Natural killer cell (primary cell): ENCODE data around the gene FSTL4. TPM values are rescaled to one million over a fixed set of nuclear protein-coding genes. Genes with fewer than 3 reads are reported as not detected.
A peak's percentile ranks its signal among the peaks of the same experiment; 100 is the strongest.

ENCODE experiments used
- ATAC-seq, 3 donors: fragments of 150-1000 bp in 2 of 3; fragments of 200-7000 bp in 1 of 3; cut with Tn5 transposase; 1 replicate in 1 of 3; 2 replicates in 2 of 3; pipeline ENCODE4 v1.10.0; 2021; ENCODE audit warnings: mild to moderate bottlenecking in 2 of 3, moderate library complexity in 2 of 3
- DNase-seq, 2 donors: peaks; one replicate each; pipeline versions ENCODE4 v3.0.0 to v3.0.0-alpha.2; 2013 to 2021; ENCODE audit warnings: mixed read lengths in 1 of 2
- H3K27ac ChIP-seq: one replicate; pipeline ENCODE4 v1.5.1; 2013; ENCODE audit warnings: mild to moderate bottlenecking, low read length
- H3K27me3 ChIP-seq: one replicate; pipeline ENCODE4 v1.6.1; 2013; ENCODE audit warnings: low read length; ENCODE audit not compliant: control insufficient read depth, insufficient read depth
- H3K36me3 ChIP-seq: one replicate; pipeline ENCODE4 v1.6.1; 2013; ENCODE audit warnings: low read length; ENCODE audit not compliant: control insufficient read depth, insufficient read depth
- H3K4me1 ChIP-seq: one replicate; pipeline ENCODE4 v1.6.1; 2013; ENCODE audit warnings: low read length; ENCODE audit not compliant: control insufficient read depth, insufficient read depth
- H3K4me3 ChIP-seq: one replicate; pipeline ENCODE4 v1.5.1; 2013; ENCODE audit warnings: low read length
- H3K9me3 ChIP-seq: one replicate; pipeline ENCODE4 v1.6.1; 2013; ENCODE audit warnings: low read length; ENCODE audit not compliant: control insufficient read depth, insufficient read depth
- H3K27ac Mint-ChIP-seq, 2 donors: one replicate each; pipeline ENCODE4 v1.8.0; 2022; ENCODE audit warnings: mild to moderate bottlenecking in 2 of 2, mixed read lengths in 2 of 2, moderate library complexity in 1 of 2
- H3K27me3 Mint-ChIP-seq, 2 donors: one replicate each; pipeline ENCODE4 v1.8.0; 2022; ENCODE audit warnings: low read depth in 2 of 2, mixed read lengths in 2 of 2
- H3K36me3 Mint-ChIP-seq: one replicate; pipeline ENCODE4 v1.8.0; 2022; ENCODE audit warnings: mixed read lengths
- H3K4me1 Mint-ChIP-seq, 2 donors: one replicate each; pipeline ENCODE4 v1.8.0; 2022; ENCODE audit warnings: mixed read lengths in 2 of 2
- H3K4me3 Mint-ChIP-seq: one replicate; pipeline ENCODE4 v1.8.0; 2022; ENCODE audit warnings: mild to moderate bottlenecking, moderate library complexity, mixed read lengths
- H3K9me3 Mint-ChIP-seq, 2 donors: one replicate each; pipeline ENCODE4 v1.8.0; 2022; ENCODE audit warnings: mixed read lengths in 2 of 2
- CTCF ChIP-seq: fragments of 200-600 bp; IDR thresholded peaks from one replicate; pipeline ENCODE4 v1.8.0; 2022; ENCODE audit warnings: antibody characterized with exemption
- WGBS: methylation state at CpG from one replicate; pipeline ENCODE4 v1.1.7; 2013; ENCODE audit warnings: missing lambda C conversion rate; ENCODE audit not compliant: insufficient coverage; 5-methylcytosine and 5-hydroxymethylcytosine counted together
- intact Hi-C: fragments of 100-400 bp; cut with micrococcal nuclease; formaldehyde crosslinking; loops from one replicate; pipeline ENCODE4 v1.14.2; 2022
- total RNA-seq, 4 donors: library from RNA; stranded (reverse); fragments of 120-200 nt in 1 of 4; gene quantifications; one replicate each; pipeline versions ENCODE4 v1.2.3 to v1.2.4, GENCODE V29; 2013 to 2022

FSTL4 gene
- total RNA-seq, 3 donors from 2014 or later (not counting 1 experiment from before 2014, with no cell fraction given): 0.11 to 0.75 (median 0.55) TPM

GRCh38 chr5:133333326-133334150 is 278.8 kb downstream of the FSTL4 start:
- Histone ChIP-seq H3K36me3 (no peaks in the 10 kb centered on the region), H3K4me1 (no peaks in the 10 kb centered on the region), H3K27ac (no peak overlapping the region), H3K4me3 (no peak overlapping the region), H3K9me3 (no peaks in the 10 kb centered on the region), H3K27me3 (no peaks in the 10 kb centered on the region)
- intact Hi-C loops: no loop called here
- no peaks in the 10 kb centered on the region for H3K27me3 Mint-ChIP-seq
- TF ChIP-seq CTCF: no peak
- H3K4me1 Mint-ChIP-seq: no peaks in the 10 kb centered on the region
- H3K36me3 Mint-ChIP-seq: no peaks in the 10 kb centered on the region
- ATAC-seq: no peak
- no peak overlapping the region for H3K4me3 Mint-ChIP-seq
- H3K9me3 Mint-ChIP-seq: no peaks in the 10 kb centered on the region
- no peak overlapping the region for H3K27ac Mint-ChIP-seq
- WGBS: 87% methylated on average over 11 of the region's 11 CpGs
- no peak for DNase-seq

- TF ChIP-seq CTCF: no peak
- H3K4me1 ChIP-seq: no peaks in the 10 kb centered on the region
- no peak overlapping the region for H3K4me3 Mint-ChIP-seq
- H3K27ac Mint-ChIP-seq: no peak overlapping the region
- ATAC-seq (peak in 1 of 3 donors; percentile 13), DNase-seq (no peak)
- no peaks in the 10 kb centered on the region for H3K27me3 Mint-ChIP-seq
- no peaks in the 10 kb centered on the region for H3K4me1 Mint-ChIP-seq
- 79% methylated on average over 4 of the region's 5 CpGs for WGBS
- no peaks in the 10 kb centered on the region for H3K36me3 Mint-ChIP-seq
- intact Hi-C loops: no loop called here
- H3K9me3 Mint-ChIP-seq: no peaks in the 10 kb centered on the region
- H3K27ac ChIP-seq: no peak overlapping the region
- no peaks in the 10 kb centered on the region for H3K36me3 ChIP-seq
- H3K9me3 ChIP-seq: no peaks in the 10 kb centered on the region
- H3K4me3 ChIP-seq: no peak overlapping the region
- H3K27me3 ChIP-seq: no peaks in the 10 kb centered on the region
Measured at GRCh38 chr5:133332439-133333024, 279.8 kb downstream of the FSTL4 start.

- no peak overlapping the region for H3K27ac ChIP-seq
- H3K4me3 Mint-ChIP-seq: no peak overlapping the region
- no peaks in the 10 kb centered on the region for H3K9me3 Mint-ChIP-seq
- TF ChIP-seq CTCF: no peak
- peak in 1 of 2 donors; percentile 20 for DNase-seq
- no peaks in the 10 kb centered on the region for H3K4me1 Mint-ChIP-seq
- no peaks in the 10 kb centered on the region for H3K27me3 ChIP-seq
- H3K27ac Mint-ChIP-seq: no peak overlapping the region
- H3K4me3 ChIP-seq: no peak overlapping the region
- H3K36me3 Mint-ChIP-seq: no peaks in the 10 kb centered on the region
- H3K27me3 Mint-ChIP-seq: no peaks in the 10 kb centered on the region
- H3K9me3 ChIP-seq: no peaks in the 10 kb centered on the region
- 77% methylated on average over 12 of the region's 12 CpGs for WGBS
- ATAC-seq: no peak
- intact Hi-C loops: no loop called here
- no peaks in the 10 kb centered on the region for H3K4me1 ChIP-seq
- H3K36me3 ChIP-seq: no peaks in the 10 kb centered on the region
Measured at GRCh38 chr5:133331941-133332340, 280.4 kb downstream of the FSTL4 start.
